GM18505 (cell line): ENCODE data around the gene SASH1.

ENCODE experiments used
- ATAC-seq: cut with Tn5 transposase; IDR thresholded peaks from one replicate; pipeline ENCODE4 v1.9.1; 2021; ENCODE audit not compliant: unreplicated experiment
- POLR2A ChIP-seq: IDR thresholded peaks from 4 replicates; pipeline ENCODE4 v1.6.1; 2011; ENCODE audit warnings: borderline replicate concordance; ENCODE audit not compliant: insufficient read depth, insufficient read length; ENCODE audit errors: extremely low read depth

Gene SASH1

DNA sequence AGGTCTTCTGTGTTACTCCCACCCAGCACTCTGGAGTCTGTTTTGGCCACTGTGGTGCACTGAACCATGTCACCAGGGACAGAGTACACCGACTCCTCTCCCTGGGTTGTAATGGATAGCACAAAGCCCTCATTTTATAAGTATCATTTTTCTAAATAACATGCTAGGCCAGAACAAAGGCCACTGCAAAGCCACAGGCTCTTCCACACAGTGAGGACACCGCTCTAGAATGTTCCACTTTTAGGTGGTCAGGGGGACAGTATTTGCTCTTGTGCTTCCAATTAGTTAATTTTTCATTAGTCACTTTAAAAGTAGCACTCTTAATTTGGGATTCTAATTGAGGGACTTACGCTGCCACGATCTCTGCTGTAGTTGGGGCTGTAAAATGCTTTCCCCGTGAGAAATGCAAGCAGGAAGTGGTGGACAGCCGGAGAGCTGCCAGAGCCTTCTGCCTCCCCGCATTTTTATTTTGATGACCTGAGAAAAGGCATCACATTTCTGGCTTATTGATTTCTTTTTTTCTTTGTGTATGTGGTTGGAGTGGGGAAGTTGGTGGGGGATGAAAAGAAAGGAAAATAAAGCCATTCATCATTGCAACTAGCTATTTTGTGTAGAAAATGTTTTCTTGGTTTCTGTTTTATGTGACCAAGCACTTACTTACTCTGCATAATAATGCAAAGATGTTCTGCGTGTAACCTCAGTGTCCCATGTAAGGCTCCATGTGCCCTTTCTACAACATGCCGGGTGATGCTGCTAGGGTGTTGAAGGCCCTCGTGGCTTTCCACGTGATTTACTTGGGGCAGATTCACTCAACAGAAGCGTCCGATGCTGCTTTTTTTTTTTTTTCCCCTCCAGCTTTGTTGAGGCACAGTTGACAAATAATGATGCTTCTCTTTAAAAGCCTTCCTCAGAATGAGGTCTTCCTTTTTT, 195.9 kb downstream of the SASH1 start:
- TF ChIP-seq POLR2A: no peak
- no peak for ATAC-seq

DNA sequence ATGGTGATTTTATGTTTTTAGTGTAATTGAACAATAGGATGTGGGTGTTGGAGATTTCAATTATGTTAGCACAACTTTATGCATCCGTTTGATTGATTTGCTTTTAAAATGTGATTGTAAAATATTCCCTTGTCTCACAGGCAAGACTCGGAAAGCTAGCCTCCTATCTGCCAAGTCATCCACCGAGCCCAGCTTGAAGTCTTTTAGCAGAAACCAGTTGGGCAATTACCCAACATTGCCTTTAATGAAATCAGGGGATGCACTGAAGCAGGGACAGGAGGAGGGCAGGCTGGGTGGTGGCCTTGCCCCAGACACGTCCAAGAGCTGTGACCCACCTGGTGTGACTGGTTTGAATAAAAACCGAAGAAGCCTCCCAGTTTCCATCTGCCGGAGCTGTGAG, 200.9 kb downstream of the SASH1 start:
- no peak for TF ChIP-seq POLR2A
- no peak for ATAC-seq

DNA sequence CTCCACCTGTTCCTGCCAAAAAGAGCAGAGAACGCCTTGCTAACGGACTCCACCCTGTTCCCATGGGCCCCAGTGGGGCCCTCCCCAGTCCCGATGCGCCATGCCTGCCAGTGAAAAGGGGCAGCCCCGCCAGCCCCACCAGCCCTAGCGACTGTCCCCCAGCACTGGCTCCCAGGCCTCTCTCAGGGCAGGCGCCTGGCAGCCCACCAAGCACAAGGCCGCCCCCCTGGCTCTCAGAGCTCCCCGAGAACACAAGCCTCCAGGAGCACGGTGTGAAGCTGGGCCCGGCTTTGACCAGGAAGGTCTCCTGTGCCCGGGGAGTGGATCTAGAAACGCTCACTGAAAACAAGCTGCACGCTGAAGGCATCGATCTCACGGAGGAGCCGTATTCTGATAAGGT, 201.8 kb downstream of the SASH1 start:
- TF ChIP-seq POLR2A: no peak
- ATAC-seq: no peak

DNA sequence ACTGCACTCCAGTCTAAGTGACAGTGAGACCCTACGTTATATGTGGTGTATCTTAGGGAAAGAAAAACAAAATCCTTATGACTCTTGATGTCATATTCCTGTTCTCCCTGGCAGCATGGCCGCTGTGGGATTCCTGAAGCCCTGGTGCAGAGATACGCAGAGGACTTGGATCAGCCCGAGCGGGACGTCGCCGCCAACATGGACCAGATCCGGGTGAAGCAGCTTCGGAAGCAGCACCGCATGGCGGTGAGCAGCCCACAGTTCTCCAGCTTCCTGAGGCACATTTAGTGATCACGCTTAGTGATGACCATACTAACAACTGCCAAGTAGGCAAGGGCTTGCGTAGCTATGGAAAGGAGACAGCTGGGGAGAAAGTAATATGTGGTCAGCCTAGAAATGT, 203.3 kb downstream of the SASH1 start:
- no peak for ATAC-seq
- no peak for TF ChIP-seq POLR2A

DNA sequence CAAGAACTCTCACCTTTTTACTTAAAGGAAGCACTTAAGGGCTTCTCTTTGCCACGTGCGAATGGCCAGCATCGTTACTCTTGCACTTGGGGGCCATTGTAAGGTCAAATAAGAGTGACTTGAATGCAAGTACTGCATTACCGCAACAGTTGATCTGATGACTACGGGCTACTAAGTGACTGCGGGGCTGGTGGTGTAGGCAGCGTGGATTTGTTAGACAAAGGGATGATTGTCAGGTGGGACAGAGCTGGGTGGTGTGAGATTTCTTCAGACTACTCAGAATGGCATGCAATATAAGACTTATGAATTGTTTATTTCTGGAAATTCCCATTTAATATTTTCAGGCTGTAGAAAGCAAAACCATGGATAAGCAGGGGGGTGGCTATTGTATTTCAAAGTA, 204.5 kb downstream of the SASH1 start:
- ATAC-seq: no peak
- no peak for TF ChIP-seq POLR2A

DNA sequence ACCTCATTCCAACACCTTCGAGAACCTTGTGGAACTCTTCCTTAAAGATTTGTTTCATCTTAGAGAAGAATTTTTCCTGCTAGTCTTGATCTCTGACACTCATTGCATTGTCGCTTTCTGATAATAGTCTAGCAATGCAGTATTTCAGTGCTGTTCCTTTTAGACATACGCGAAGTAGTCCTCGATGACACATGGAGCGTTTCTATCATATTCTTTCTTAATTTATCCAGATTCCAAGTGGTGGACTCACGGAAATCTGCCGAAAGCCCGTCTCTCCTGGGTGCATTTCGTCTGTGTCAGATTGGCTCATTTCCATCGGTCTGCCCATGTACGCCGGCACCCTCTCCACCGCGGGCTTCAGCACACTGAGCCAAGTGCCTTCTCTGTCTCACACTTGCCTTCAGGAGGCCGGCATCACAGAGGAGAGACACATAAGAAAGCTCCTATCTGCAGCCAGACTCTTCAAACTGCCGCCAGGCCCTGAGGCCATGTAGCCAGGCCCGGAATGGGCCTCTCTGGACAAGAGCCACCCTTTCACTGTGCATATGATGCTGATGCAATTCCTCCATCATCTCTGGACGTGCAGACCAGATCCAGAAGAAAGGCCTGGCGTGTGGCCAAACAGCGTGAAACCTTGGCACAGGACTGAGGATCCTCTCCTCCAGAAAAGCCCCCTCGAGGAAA, 205.6 kb downstream of the SASH1 start:
- no peak for TF ChIP-seq POLR2A
- no peak for ATAC-seq

DNA sequence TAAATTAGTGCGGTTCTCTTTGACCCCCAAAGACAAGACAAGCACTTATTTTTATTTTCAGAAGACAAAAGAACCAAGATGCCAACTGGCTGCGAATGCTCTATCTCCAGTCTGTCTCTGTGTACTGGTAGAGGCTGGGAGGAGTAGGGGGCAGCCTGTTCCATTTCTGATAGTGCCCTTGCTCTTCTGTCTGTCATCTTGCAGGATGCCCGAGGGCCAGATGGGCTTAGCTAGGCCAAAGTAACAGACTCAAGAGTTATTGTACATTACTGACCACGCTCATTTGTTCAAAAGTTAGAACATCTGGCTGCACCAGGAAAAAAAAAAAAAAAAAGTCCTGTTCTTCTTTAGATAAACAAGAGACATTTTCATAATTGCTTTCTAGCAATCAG, 206.1 kb downstream of the SASH1 start:
- ATAC-seq: no peak

DNA sequence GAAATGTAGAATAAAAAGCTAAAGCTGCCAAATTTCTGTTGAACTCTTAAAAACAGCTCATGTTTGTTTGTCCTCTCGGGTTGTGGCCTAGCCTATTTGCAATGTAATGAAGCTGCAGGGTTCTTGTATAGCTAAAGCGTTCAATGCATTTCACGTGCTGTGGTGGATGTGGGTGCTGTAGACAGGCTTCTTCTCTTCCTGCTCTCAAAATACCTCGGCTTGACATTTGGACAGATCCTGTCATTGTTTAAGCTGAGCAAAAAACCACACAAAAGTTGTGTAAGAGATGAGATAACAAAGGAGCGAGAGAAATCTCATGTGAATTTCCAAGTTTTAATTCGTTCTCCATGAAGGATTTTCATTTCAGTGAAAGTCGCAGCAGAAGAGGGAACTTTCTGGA, 207.9 kb downstream of the SASH1 start:
- no peak for ATAC-seq
- no peak for TF ChIP-seq POLR2A

More for the DNA sequence above, 206.1 kb downstream of the SASH1 start:
- TF ChIP-seq POLR2A: no peak

DNA sequence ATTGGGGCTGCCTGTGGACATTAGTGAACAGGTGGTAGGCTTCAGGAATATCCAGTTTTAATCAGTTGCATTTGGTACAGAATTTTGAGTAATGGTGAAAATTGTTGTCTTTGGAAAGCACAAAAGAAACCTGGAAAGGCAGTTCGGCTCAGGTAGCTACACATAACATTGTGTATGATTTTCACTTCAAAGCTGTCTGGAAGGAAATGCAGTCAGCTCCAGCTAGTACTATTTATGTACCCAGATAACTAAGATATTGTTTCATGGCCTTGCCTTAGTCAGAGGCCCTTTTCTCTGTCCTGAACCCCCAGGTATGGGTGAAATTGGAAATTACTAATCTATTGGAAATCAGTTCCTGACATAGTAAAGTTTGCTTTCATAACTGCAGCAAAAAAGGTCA, 208.6 kb downstream of the SASH1 start:
- TF ChIP-seq POLR2A: no peak
- ATAC-seq: no peak

DNA sequence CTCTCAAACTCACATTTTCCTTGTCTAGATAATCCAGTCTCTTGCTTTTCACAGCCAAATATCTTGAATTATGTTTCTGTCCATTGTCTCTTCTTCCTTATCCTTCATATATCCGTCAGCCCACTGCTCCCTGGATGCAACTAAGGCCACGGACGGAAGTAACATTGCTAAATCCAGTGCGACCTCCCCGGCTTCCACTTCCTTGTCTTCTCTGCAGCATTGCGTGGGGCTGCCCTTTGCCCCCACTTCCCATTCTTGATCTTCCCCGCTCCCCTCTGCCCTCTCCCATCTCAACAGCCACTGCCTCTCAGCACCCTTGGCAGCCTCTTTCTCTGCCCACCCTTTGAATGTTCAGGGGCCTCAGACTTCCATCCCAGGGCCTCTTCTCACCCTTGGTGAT, 213.8 kb downstream of the SASH1 start:
- no peak for TF ChIP-seq POLR2A
- no peak for ATAC-seq

DNA sequence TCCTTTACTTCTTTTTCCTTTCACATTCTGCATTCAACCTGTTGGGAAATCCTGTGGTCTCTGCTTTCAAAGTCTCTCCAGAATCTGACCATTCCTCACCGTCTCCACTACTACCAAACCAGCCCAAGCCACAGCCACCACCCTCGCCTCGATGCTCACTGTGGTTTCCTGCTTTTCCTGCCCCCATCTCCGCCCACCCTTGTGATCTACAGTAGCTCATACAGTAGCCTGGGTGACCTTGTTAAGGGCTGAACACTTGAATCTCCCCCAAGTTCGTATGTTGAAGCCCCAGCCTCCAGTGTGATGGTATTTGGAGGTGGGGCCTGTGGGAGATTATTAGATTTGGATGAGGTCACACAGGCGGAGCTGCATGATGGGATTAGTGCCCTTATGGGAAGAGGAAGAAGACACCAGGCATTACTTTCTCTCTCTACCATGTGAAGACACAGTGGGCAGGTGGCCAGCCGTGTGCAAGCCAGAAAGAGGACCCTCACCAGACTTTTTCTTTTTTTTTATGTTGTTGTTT, 215.2 kb downstream of the SASH1 start:
- no peak for TF ChIP-seq POLR2A
- no peak for ATAC-seq

DNA sequence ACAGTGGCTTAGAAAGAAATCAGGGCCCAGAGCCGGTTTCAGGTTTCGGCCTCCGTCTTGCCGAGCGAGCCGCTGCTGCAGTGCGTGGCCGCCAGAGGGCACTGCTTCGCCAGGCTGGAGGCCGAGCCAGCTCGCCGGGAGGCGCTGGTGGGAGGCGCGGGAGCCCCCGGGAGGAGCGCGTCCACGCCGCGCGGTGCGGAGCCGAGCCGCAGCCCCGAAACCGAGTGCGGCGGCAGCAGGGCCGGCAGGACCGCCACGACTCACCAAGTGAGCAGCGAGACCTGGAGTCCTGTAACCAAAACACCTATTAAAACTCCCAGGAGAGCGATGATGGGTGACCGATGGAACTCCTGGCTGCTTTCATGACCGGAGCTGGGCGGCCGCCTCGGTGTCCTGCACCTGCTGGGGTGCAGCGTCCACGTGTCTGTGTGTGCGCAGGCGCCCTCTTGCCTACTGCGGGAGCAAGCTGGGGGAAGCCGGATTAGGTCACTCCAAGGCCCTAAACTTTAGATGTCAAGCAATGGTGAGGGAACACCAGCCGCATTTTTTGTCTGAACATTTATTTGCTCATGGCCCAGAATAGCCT, 217.3 kb downstream of the SASH1 start:
- no peak for TF ChIP-seq POLR2A
- peak; percentile 87 for ATAC-seq

DNA sequence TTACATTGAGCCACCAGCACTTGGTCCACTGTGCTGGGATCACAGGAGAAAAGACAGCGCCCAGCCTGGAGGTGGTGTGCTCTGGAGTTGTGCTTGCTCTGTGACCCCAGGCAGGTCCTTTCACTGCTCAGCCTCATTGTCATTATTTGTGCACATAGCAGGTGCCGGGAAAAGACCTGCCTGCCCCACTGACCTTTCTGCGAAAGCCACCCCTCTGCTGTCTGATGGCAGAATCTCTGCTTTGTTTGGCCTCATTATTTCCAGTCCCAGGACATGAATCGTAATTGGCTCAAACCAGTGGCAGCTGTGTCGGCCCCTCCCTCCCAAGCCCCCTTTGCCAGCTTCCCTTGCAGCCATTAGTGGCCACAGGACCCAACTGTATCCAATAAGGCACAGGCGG, 219.0 kb downstream of the SASH1 start:
- no peak for TF ChIP-seq POLR2A
- ATAC-seq: no peak
